A673 (cell line): ENCODE data around the gene USP27X. TPM values are rescaled to one million over a fixed set of nuclear protein-coding genes. Genes with fewer than 3 reads are reported as not detected.

Experiments used
- BruUV-seq: library from RNA; stranded (reverse); fragments of 400-500 nt; replicated peaks from 2 replicates; lab custom pipeline; 2021; lab: Mats Ljungman, UMichigan
- CTCF ChIA-PET: fragments of 300-600 bp; sonication (Branson Sonifier 250); formaldehyde crosslinking; loops from one replicate; lab custom pipeline; 2022; ENCODE audit warnings: antibody characterized with exemption; lab: Charles Lee
- POLR2A ChIA-PET: fragments of 300-600 bp; sonication (Branson Sonifier 250); formaldehyde crosslinking; loops from one replicate; lab custom pipeline; 2022; ENCODE audit warnings: antibody characterized with exemption; ENCODE audit not compliant: low non-redundant PET; lab: Charles Lee
- DNase-seq: peaks from one replicate; pipeline ENCODE4 v3.0.0-alpha.2; 2015; ENCODE audit warnings: low spot score
- H3K27ac ChIP-seq: fragments of 200-600 bp; sonication (generic); 2 replicates; pipeline ENCODE4 v1.5.1; 2016; ENCODE audit warnings: mixed run types, low read depth, mild to moderate bottlenecking, mixed read lengths, antibody characterized with exemption, low read length; ENCODE audit not compliant: poor library complexity, severe bottlenecking
- H3K27me3 ChIP-seq: fragments of 200-600 bp; sonication (generic); replicated peaks from 2 replicates; pipeline ENCODE4 v1.6.1; 2017; ENCODE audit warnings: mixed run types, low read depth, mild to moderate bottlenecking, mixed read lengths, antibody characterized with exemption, low read length; ENCODE audit not compliant: insufficient read depth, poor library complexity
- H3K36me3 ChIP-seq: fragments of 200-600 bp; sonication (generic); 2 replicates; pipeline ENCODE4 v1.6.1; 2016; ENCODE audit warnings: mixed run types, mild to moderate bottlenecking, mixed read lengths, antibody characterized with exemption, low read length; ENCODE audit not compliant: insufficient read depth, poor library complexity, severe bottlenecking
- H3K4me1 ChIP-seq: fragments of 200-600 bp; sonication (generic); 2 replicates; pipeline ENCODE4 v1.6.1; 2017; ENCODE audit warnings: mixed run types, mild to moderate bottlenecking, mixed read lengths, antibody characterized with exemption, low read length; ENCODE audit not compliant: insufficient read depth, poor library complexity, severe bottlenecking
- H3K4me3 ChIP-seq: fragments of 200-600 bp; sonication (generic); 2 replicates; pipeline ENCODE4 v1.5.1; 2016; ENCODE audit warnings: low read depth, mixed run types, mild to moderate bottlenecking, mixed read lengths, low read length; ENCODE audit not compliant: poor library complexity, severe bottlenecking
- H3K9me3 ChIP-seq: fragments of 200-600 bp; sonication (generic); 2 replicates; pipeline ENCODE4 v1.6.1; 2016; ENCODE audit warnings: mixed run types, low read depth, mild to moderate bottlenecking, mixed read lengths, antibody characterized with exemption, low read length; ENCODE audit not compliant: poor library complexity, severe bottlenecking
- CTCF ChIP-seq: fragments of 300-800, 200-600 bp; sonication (generic); conservative IDR thresholded peaks from 2 replicates; pipeline ENCODE4 v1.5.1; 2017; ENCODE audit warnings: low read depth, mild to moderate bottlenecking, antibody characterized with exemption, low read length, moderate library complexity, mixed read lengths
- EZH2 ChIP-seq: fragments of 200-600 bp; sonication (generic); IDR thresholded peaks from 2 replicates; pipeline ENCODE4 v1.6.1; 2017; ENCODE audit warnings: borderline replicate concordance, low read depth, mild to moderate bottlenecking, mixed read lengths, antibody characterized with exemption, low read length; ENCODE audit not compliant: poor library complexity, severe bottlenecking
- intact Hi-C: fragments of 100-400 bp; cut with micrococcal nuclease; formaldehyde crosslinking; loops from one replicate; pipeline ENCODE4 v1.10.0; 2022; ENCODE audit not compliant: unreplicated experiment
- total RNA-seq: library from RNA; stranded (reverse); gene quantifications from 2 replicates; pipeline ENCODE4 v1.2.3, GENCODE V29; 2021

Gene USP27X
- total RNA-seq, 1 experiment from 2014 or later: 6.7 TPM

GRCh38 chrX:49925176-49925575 is 45.9 kb downstream of the USP27X start:
- no peaks in the 10 kb centered on the region for H3K36me3 ChIP-seq
- no peak overlapping the region for H3K27ac ChIP-seq
- no peaks in the 10 kb centered on the region for H3K27me3 ChIP-seq
- H3K4me1 ChIP-seq: peaks cover 7% of the 10 kb centered on the region
- intact Hi-C loops: loop anchor here (10.0 kb wide), 1 partner anchor 760 kb away; no protein-coding TSS in a partner anchor
- H3K9me3 ChIP-seq: no peaks in the 10 kb centered on the region
- H3K4me3 ChIP-seq: peak overlapping the region; percentile 69
- no peak for DNase-seq
- CTCF ChIA-PET: no interaction called here
- POLR2A ChIA-PET: no interaction called here
- TF ChIP-seq CTCF (no peak), EZH2 (no peak)
- BruUV-seq: no TSS peak

- intact Hi-C loops: no loop called here
- Histone ChIP-seq H3K4me1 (no peaks in the 10 kb centered on the region), H3K4me3 (no peak overlapping the region), H3K27me3 (no peaks in the 10 kb centered on the region), H3K27ac (no peak overlapping the region), H3K9me3 (no peaks in the 10 kb centered on the region), H3K36me3 (no peaks in the 10 kb centered on the region)
- CTCF ChIA-PET: no interaction called here
- no peak for TF ChIP-seq EZH2
- TF ChIP-seq CTCF: no peak
- POLR2A ChIA-PET: no interaction called here
- no peak for DNase-seq
- no TSS peak for BruUV-seq
Measured at GRCh38 chrX:49930039-49930438, 50.8 kb downstream of the USP27X start.

Other genes starting within 250 kb of the USP27X start
- not detected in 2 replicates for gene PAGE1, start 183.5 kb upstream of the USP27X start, total RNA-seq
- not detected in 2 replicates for gene PAGE4, start 50.2 kb upstream of the USP27X start, total RNA-seq
- 21.4 and 25.3 TPM in 2 replicates for gene CLCN5, start 43.1 kb downstream of the USP27X start, total RNA-seq